Measurements from ENCODE around the gene UGGT2. TPM values are rescaled to one million over a fixed set of nuclear protein-coding genes. Genes with fewer than 3 reads are reported as not detected.

Gene UGGT2
- total RNA-seq, 1 experiment from 2014 or later, result 66.1 TPM

Other genes with a start within 250 kb of the UGGT2 start
- not detected in 2 replicates for gene HS6ST3, start 36.7 kb upstream of the UGGT2 start, total RNA-seq (2014; rRNA removed; shearing (Covaris generic))

Data from A172 (cell line).